Spleen (tissue), 7 donors: Measurements from ENCODE around the gene IGSF21.

Experiments used
- CTCF ChIP-seq, 11 experiments: fragments of 200-600 bp in 7 of 11; fragments of 450-650 bp in 4 of 11; sonication (generic) in 4 of 11; IDR thresholded peaks in 8 of 11; conservative IDR thresholded peaks in 3 of 11; 1 replicate in 7 of 11; 2 replicates in 4 of 11; pipeline versions ENCODE4 v1.4.0 to v1.8.0; 2016 to 2021; ENCODE audit warnings: antibody characterized with exemption in 11 of 11, inconsistent platforms in 4 of 11, mild to moderate bottlenecking in 1 of 11
- POLR2A ChIP-seq, 3 donors: fragments of 450-650 bp; IDR thresholded peaks; one replicate each; pipeline ENCODE4 v1.5.1; 2017; ENCODE audit warnings: antibody characterized with exemption in 3 of 3, mild to moderate bottlenecking in 1 of 3
- donor health status: DM: no; HTN: no; CAD: no; lungs with moderate emphysema.
- donor health status: DM: no; HTN: no; CAD: no.
- donor health status: DM: no; HTN: no; CAD: no.

GRCh38 chr1:18204575-18204974 lies 97.0 kb downstream of the IGSF21 start:
- no peak for TF ChIP-seq CTCF (IDR thresholded peaks at IDR 0.05 in 8 of 11, conservative IDR thresholded peaks at IDR 0.05 in 3 of 11)
- no peak for TF ChIP-seq POLR2A (IDR thresholded peaks at IDR 0.05)
